Measurements from ENCODE around the gene ATP2C1. TPM values are rescaled to one million over a fixed set of nuclear protein-coding genes. Genes with fewer than 3 reads are reported as not detected.
A peak's percentile ranks its signal among the peaks of the same experiment; 100 is the strongest.
"Not testable (repeated sequence)": the region's sequence is repeated elsewhere in the genome, so short reads cannot be mapped to it uniquely, and the experiment has no call there.

The ATP2C1 gene
- total RNA-seq, 1 donor from 2014 or later, result 103 TPM

DNA sequence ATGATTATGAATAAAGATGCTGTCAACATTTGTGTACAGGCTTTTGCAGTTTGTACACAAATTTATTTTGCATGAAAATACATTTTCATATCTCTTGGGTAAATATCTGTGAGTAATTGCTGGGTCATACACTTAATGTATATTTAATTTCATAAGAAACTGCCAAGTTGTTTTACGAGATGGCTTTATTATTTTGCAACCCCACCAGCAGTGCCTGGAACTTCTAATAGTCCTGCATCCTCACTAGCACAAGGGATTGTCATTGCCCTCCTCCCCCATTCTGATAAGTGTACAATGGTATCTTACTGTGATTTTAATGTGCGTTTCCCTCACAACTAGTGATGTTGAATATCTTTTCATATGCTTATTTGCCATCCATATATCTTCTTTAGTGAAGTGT, 87.6 kb downstream of the ATP2C1 start:
- no peak for DNase-seq

GRCh38 chr3:130990282-130990681, 96.4 kb downstream of the ATP2C1 start:
- no peak for DNase-seq

GRCh38 chr3:130991126-130991525, 97.2 kb downstream of the ATP2C1 start:
- no peak for DNase-seq

GRCh38 chr3:130992344-130992743, 98.5 kb downstream of the ATP2C1 start:
- peak; percentile 37 for DNase-seq

DNA sequence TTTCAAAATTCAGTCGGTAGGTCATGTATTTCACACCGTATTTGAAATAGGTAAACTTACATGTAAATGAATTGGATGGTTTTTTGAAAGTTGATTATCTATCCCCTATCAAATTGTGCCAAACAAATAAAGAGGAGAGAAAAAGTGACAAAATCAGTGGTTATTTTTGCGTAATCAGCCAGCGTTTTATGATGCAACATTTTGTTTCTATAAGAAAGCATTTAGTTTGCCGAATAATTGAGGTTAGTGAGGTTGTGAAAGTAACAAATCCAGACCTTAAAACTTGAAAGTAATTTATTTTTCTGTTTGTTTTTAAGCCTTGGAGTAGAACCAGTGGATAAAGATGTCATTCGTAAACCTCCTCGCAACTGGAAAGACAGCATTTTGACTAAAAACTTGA, 103.4 kb downstream of the ATP2C1 start:
- DNase-seq, result no peak

GRCh38 chr3:131001071-131001470, 107.2 kb downstream of the ATP2C1 start:
- DNase-seq, result no peak

- no peak for DNase-seq
These were observed 110.7 kb downstream of the ATP2C1 start for GRCh38 chr3:131004603-131005002.

GRCh38 chr3:131007256-131007655, 113.4 kb downstream of the ATP2C1 start:
- no peak for DNase-seq

- DNase-seq, result no peak
These were observed 113.9 kb downstream of the ATP2C1 start for GRCh38 chr3:131007782-131008181.

DNA sequence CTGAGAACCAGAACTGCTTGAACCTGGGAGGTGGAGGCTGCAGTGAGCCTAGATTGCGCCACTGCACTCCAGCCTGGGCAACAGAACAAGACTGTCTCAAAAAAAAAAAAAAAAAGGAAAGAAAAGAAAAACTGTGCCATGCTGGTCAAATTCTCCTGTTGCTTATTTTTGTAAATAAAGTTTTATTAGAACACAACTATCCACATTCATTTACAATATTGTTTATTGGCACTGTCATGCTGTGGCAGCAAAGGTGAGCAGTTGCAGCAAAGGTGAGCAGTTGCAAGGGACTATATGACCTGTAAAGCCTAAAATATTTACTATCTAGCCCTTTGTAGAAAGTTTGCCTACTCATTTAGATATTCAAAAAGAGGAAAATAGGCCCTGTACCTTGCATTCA, 114.4 kb downstream of the ATP2C1 start:
- no peak for DNase-seq

GRCh38 chr3:131009698-131010097, 115.8 kb downstream of the ATP2C1 start:
- no peak for DNase-seq

GRCh38 chr3:131018970-131019369, 125.1 kb downstream of the ATP2C1 start:
- DNase-seq, result no peak

- no peak for DNase-seq
These were observed 126.3 kb downstream of the ATP2C1 start for GRCh38 chr3:131020122-131020693.

GRCh38 chr3:131025539-131025938, 131.7 kb downstream of the ATP2C1 start:
- DNase-seq, result no peak

DNA sequence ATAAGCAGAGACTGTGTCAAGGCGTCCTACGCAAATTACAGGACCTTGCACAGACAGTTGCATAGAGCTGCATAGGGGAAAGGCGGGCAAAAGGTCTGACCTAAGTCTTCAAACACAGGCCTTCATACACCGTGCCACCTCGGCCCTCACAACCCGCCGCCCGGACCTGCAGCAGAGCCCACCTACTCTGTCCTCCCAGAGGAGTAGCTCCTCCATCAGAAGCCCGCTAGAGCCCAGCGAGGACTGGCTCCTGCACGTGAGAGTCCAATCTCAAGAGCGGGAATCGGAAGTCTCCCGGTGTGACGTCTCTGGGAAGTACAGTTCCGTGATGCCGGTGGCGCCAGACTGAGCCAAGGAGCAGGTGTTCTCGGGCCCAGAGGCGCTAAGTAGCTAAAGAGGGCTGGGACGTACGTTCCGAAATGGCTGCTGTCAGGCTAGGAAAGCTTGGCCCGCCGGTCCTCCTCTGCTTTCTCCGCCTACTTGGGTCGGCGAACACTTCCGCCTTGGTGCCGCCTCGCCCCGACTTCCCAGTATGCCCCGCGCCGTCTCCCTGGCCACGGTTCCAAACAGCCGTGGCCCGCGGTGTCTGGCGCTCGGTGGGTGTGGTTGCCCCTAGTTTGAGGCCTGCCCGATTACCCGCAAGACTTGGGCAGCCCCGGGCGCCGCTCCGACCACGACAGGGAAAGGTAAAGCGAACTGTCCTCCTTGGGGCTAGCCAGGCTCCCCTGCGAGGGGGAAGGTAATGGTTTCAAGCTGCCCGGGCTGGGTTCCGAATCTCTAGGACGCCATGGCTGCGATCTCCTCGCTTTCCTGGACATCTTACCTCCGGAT, 132.7 kb downstream of the ATP2C1 start, which contains the start of the genes ASTE1 and NEK11:
Gene ASTE1 (minus strand): TSS at position 505 of the 831 bp plus-strand sequence. CDS start 1,519 bp downstream, outside the sequence.
Gene NEK11 (plus strand): TSS at position 557 of the 831 bp plus-strand sequence. CDS start 2,832 bp downstream, outside the sequence.
- peak; percentile 96 for DNase-seq

DNA sequence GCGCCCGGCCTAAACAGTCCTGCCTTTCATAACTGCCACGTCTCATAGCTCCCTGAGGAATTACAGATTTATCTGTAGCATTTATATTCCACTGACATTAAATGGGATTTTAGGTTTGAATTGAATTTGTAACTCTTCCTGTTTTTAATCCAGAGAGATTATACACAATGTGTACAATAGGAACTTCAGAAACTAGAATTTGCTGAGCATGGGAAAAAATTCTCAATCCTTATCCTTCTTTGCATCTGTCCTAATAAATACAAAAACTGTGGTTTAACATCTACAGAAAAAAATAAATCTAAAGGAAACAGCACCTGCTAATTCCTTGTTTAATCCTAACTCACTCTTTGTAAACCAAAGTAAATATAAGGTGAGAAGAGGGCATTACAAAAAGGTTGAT, 135.0 kb downstream of the ATP2C1 start:
- no peak for DNase-seq

DNA sequence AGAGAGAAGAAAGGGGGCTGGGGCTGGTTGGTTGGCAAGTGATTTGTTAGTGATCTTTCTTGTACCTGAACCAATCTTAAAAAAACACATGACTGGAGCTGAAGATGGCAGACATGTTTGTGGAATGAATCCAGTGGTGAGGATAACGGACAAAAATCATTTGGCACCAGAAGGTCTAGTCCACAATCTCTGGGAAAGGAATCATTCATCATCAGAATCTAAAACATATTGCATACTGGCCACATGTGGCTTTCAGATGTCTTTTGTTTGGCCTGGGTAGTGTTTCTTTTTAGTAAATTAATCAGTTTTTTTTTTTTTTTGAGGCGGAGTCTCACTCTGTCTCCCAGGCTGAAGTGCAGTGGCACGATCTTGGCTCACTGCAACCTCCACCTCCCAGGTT, 137.8 kb downstream of the ATP2C1 start:
- no peak for DNase-seq

DNA sequence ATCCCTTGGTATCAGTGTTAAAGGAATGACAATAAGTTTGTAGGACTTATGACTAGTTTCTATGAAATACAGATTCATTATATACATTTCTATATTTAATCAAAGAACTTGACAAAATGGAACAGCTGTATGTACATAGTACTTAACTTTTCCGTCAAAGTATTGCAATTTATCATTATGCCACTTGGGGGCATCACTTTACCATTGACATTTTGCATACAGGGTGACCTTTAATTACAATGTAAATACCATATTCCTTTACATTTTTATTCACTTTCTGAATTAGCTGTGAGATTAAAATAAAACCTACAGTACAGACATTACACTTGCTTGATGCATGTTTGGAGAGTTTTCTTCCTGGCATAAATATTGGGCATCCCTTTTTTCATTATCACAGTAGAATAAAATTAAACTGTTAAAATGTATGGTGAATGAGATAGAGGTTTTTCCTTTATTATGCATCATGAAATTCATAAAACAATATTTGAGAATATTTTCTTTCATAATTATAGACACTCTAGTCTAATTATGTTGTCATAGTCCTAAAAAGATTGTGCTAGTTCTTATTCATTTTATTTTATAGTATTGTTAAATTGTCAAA, 139.7 kb downstream of the ATP2C1 start:
- DNase-seq, result peak; percentile 77

GRCh38 chr3:131036200-131036816, 142.4 kb downstream of the ATP2C1 start:
- no peak for DNase-seq

DNA sequence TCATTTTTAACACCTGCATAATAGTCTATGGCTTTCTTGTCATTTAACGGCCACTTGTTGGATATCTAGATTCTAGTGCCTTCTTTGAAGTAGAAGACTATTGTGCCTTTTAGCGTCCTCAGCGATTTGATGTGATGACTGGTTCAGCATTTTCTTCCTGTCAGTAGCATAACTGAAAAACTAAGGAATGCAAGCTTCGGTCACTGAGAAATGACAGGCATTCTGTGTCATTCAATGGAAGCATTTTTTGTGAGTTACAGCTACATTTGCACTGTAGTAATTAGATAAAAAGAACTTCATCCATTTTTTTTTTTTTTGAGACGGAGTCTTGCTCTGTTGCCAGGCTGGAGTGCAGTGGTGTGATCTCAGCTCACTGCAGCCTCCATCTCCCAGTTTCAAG, 143.1 kb downstream of the ATP2C1 start:
- no peak for DNase-seq

DNA sequence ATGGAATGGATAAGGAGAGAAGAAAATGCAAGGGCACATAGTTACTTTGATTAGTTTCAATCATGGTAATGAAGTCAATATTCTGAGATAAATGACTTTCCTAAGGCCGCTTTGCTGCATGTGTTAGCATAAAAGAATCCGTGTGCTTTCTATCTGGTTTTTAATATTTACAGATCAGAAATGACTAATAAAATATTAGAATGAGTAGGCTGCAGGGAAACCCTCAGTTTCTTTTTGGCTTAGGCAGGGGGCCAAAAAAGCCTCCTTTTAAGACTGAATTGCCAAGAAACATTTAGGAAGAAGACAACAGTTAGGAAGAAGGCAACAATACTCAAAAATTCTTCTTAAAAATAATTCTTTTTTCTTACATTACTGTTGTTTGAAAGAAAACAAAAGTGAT, 144.4 kb downstream of the ATP2C1 start:
- DNase-seq, result no peak

- not testable (repeated sequence) for DNase-seq
These were observed 148.5 kb downstream of the ATP2C1 start for GRCh38 chr3:131042271-131042985.

All from tongue (tissue), 2 donors.